A549 (cell line): ENCODE data around the gene NLN. TPM values are rescaled to one million over a fixed set of nuclear protein-coding genes. Genes with fewer than 3 reads are reported as not detected.

Experiments
- ATAC-seq, 2 experiments: fragments of 200-7000 bp in 1 of 2; fragments of >200 bp in 1 of 2; cut with Nextera tagmentation in 1 of 2; cut with Tn5 transposase in 1 of 2; 3 replicates each; pipeline versions ENCODE4 v1.8.0 to v1.9.1; 2018 to 2020; ENCODE audit warnings: mild to moderate bottlenecking in 1 of 2, moderate library complexity in 1 of 2
- CTCF ChIA-PET: fragments of 300-600 bp; sonication (Branson Sonifier 250); formaldehyde crosslinking; extraction: SDS; loops from one replicate; lab custom pipeline; 2021; ENCODE audit warnings: antibody characterized with exemption, inconsistent platforms; lab: Yijun Ruan, JAX
- POLR2A ChIA-PET: fragments of 350-600 bp; formaldehyde crosslinking; extraction: SDS; loops from one replicate; lab custom pipeline; 2021; ENCODE audit warnings: antibody characterized with exemption, inconsistent platforms; lab: Yijun Ruan, JAX
- DNase-seq, 2 experiments: peaks; one replicate each; pipeline versions ENCODE4 v3.0.0 to v3.0.0-alpha.2; 2011 to 2016; ENCODE audit warnings: low read depth in 1 of 2, low spot score in 1 of 2
- FAIRE-seq: peaks from 2 replicates; lab custom pipeline; 2011; peaks lifted over from hg19 to GRCh38; lab: Jason Lieb, UNC
- H3K27ac ChIP-seq, 2 experiments: fragments of >200 bp; sonication (Bioruptor Twin); formaldehyde crosslinking; 3 replicates each; pipeline ENCODE4 v1.5.1; 2016 to 2017
- H3K4me1 ChIP-seq: fragments of >200 bp; sonication (Bioruptor Twin); formaldehyde crosslinking; 3 replicates; pipeline ENCODE4 v1.6.1; 2016
- H3K4me2 ChIP-seq: fragments of >200 bp; sonication (Bioruptor Twin); formaldehyde crosslinking; 3 replicates; pipeline ENCODE4 v1.6.1; 2016
- H3K4me3 ChIP-seq: fragments of >200 bp; sonication (Bioruptor Twin); formaldehyde crosslinking; 3 replicates; pipeline ENCODE4 v1.5.1; 2016
- H3K9me3 ChIP-seq: fragments of >200 bp; sonication (Bioruptor Twin); formaldehyde crosslinking; 3 replicates; pipeline ENCODE4 v1.6.1; 2016
- BHLHE40 ChIP-seq: IDR thresholded peaks from 2 replicates; pipeline ENCODE4 v1.6.1; 2012; ENCODE audit warnings: low read depth, low read length, inconsistent platforms
- CBX2 ChIP-seq: fragments of 200-600 bp; sonication (generic); IDR thresholded peaks from 2 replicates; pipeline ENCODE4 v1.6.1; 2016; ENCODE audit warnings: low read depth, mild to moderate bottlenecking, borderline replicate concordance
- CBX8 ChIP-seq: fragments of 200-600 bp; sonication (generic); IDR thresholded peaks from 2 replicates; pipeline ENCODE4 v1.6.1; 2016
- EHF ChIP-seq: fragments of 250-450 bp; sonication (Bioruptor Pico); IDR thresholded peaks from 2 replicates; pipeline ENCODE4 v1.5.0; 2020; ENCODE audit warnings: mild to moderate bottlenecking
- EHMT2 ChIP-seq: fragments of 200-600 bp; sonication (generic); IDR thresholded peaks from 2 replicates; pipeline ENCODE4 v1.6.1; 2016; ENCODE audit warnings: antibody characterized with exemption, low read depth, mild to moderate bottlenecking, moderate library complexity
- ESRRA ChIP-seq: fragments of 150-350 bp; IDR thresholded peaks from 2 replicates; pipeline ENCODE4 v1.6.1; 2014; ENCODE audit warnings: mild to moderate bottlenecking, low read length, borderline replicate concordance
- FOXS1 ChIP-seq: fragments of 250-450 bp; sonication (Bioruptor Pico); IDR thresholded peaks from 2 replicates; pipeline ENCODE4 v1.5.0; 2020; ENCODE audit warnings: mild to moderate bottlenecking, moderate library complexity
- HOXA7 ChIP-seq: fragments of 250-450 bp; sonication (Bioruptor Pico); IDR thresholded peaks from 2 replicates; pipeline ENCODE4 v1.5.0; 2020; ENCODE audit warnings: mild to moderate bottlenecking, moderate library complexity
- JUNB ChIP-seq: fragments of >200 bp; sonication (Bioruptor Twin); formaldehyde crosslinking; IDR thresholded peaks from 2 replicates; pipeline ENCODE4 v1.6.1; 2016
- MAFK ChIP-seq: fragments of 450-650 bp; IDR thresholded peaks from 2 replicates; pipeline ENCODE4 v1.6.1; 2014; ENCODE audit not compliant: partially characterized antibody
- MYC ChIP-seq: IDR thresholded peaks from 2 replicates; pipeline ENCODE4 v1.6.1; 2012; ENCODE audit warnings: mild to moderate bottlenecking, inconsistent platforms, low read length, improper control_type of control experiment, borderline replicate concordance
- NFE2L2 ChIP-seq: fragments of 150-350 bp; conservative IDR thresholded peaks from 2 replicates; pipeline ENCODE4 v1.6.1; 2014; ENCODE audit warnings: low read length
- NPAS2 ChIP-seq: fragments of 250-450 bp; sonication (Bioruptor Pico); IDR thresholded peaks from 2 replicates; pipeline ENCODE4 v1.8.0; 2022; ENCODE audit warnings: mild to moderate bottlenecking, moderate library complexity, borderline replicate concordance
- PHF8 ChIP-seq: fragments of 200-600 bp; sonication (generic); IDR thresholded peaks from 2 replicates; pipeline ENCODE4 v1.6.1; 2016; ENCODE audit warnings: low read depth, mild to moderate bottlenecking, antibody characterized with exemption, moderate library complexity, borderline replicate concordance
- RAD21 ChIP-seq, 2 experiments: fragments of >200 bp in 1 of 2; sonication (Bioruptor Twin) in 1 of 2; formaldehyde crosslinking in 1 of 2; IDR thresholded peaks in 1 of 2; conservative IDR thresholded peaks in 1 of 2; 2 replicates in 1 of 2; 3 replicates in 1 of 2; pipeline ENCODE4 v1.6.1; 2012 to 2018; ENCODE audit warnings: inconsistent platforms in 1 of 2
- RFX5 ChIP-seq: fragments of 450-650 bp; IDR thresholded peaks from 2 replicates; pipeline ENCODE4 v1.7.1; 2014; ENCODE audit warnings: antibody characterized with exemption, mild to moderate bottlenecking, moderate library complexity
- RNF2 ChIP-seq: fragments of 200-600 bp; sonication (generic); IDR thresholded peaks from 2 replicates; pipeline ENCODE4 v1.6.1; 2016; ENCODE audit warnings: low read depth, mild to moderate bottlenecking, antibody characterized with exemption, moderate library complexity, borderline replicate concordance
- SMC3 ChIP-seq: fragments of >200 bp; sonication (Bioruptor Twin); formaldehyde crosslinking; IDR thresholded peaks from 3 replicates; pipeline ENCODE4 v1.6.1; 2018; ENCODE audit warnings: inconsistent platforms
- SREBF2 ChIP-seq: fragments of 450-650 bp; IDR thresholded peaks from 2 replicates; pipeline ENCODE4 v1.6.1; 2014; ENCODE audit warnings: mild to moderate bottlenecking, moderate library complexity
- ZC3H11A ChIP-seq: fragments of 450-650 bp; IDR thresholded peaks from 2 replicates; pipeline ENCODE4 v1.6.1; 2014; ENCODE audit warnings: antibody characterized with exemption, mild to moderate bottlenecking
- ZNF302 ChIP-seq: fragments of 250-450 bp; sonication (Bioruptor Pico); IDR thresholded peaks from 2 replicates; pipeline ENCODE4 v1.9.0; 2021; ENCODE audit warnings: inconsistent platforms, mild to moderate bottlenecking, moderate library complexity
- ZSCAN20 ChIP-seq: fragments of 250-450 bp; sonication (Bioruptor Pico); IDR thresholded peaks from 2 replicates; pipeline ENCODE4 v1.8.0; 2022; ENCODE audit warnings: mild to moderate bottlenecking, moderate library complexity
- WGBS: methylation state at CpG from one replicate; pipeline ENCODE4 v1.1.6; 2017; ENCODE audit errors: missing lambda C conversion rate; 5-methylcytosine and 5-hydroxymethylcytosine counted together
- polyA plus RNA-seq, 4 experiments: library from polyadenylated mRNA; depleted of rRNA in 3 of 4; stranded (reverse); fragments of >200 nt; fragmentation: RNase III in 1 of 4; extraction: RNeasy Plus Mini Kit Qiagen cat#74134 plus additional on column Dnase treatment in 1 of 4; gene quantifications; 2 replicates in 3 of 4; 3 replicates in 1 of 4; pipeline ENCODE4 v1.2.3, GENCODE V29; 2011 to 2017
- TF ChIP-seq, protein P1 (sequence below): fragments of >200 bp; sonication (Bioruptor Twin); formaldehyde crosslinking; IDR thresholded peaks from 2 replicates; pipeline ENCODE4 v1.6.1; 2016
- TF ChIP-seq, protein P2 (sequence below): fragments of >200 bp; sonication (Bioruptor Twin); formaldehyde crosslinking; IDR thresholded peaks from 3 replicates; pipeline ENCODE4 v1.5.1; 2016
- TF ChIP-seq, protein P3 (sequence below): fragments of 450-650 bp; IDR thresholded peaks from 2 replicates; pipeline ENCODE4 v1.6.1; 2014; ENCODE audit warnings: antibody characterized with exemption
- TF ChIP-seq, protein P4 (sequence below): fragments of 200-600 bp; sonication (generic); IDR thresholded peaks from 2 replicates; pipeline ENCODE4 v1.6.1; 2016; ENCODE audit warnings: antibody characterized with exemption, mild to moderate bottlenecking, moderate library complexity

The NLN gene
- polyA plus RNA-seq, 2 of the 4 experiments (the other 2 are of a cell fraction), result 69.3 to 88.9 TPM

DNA sequence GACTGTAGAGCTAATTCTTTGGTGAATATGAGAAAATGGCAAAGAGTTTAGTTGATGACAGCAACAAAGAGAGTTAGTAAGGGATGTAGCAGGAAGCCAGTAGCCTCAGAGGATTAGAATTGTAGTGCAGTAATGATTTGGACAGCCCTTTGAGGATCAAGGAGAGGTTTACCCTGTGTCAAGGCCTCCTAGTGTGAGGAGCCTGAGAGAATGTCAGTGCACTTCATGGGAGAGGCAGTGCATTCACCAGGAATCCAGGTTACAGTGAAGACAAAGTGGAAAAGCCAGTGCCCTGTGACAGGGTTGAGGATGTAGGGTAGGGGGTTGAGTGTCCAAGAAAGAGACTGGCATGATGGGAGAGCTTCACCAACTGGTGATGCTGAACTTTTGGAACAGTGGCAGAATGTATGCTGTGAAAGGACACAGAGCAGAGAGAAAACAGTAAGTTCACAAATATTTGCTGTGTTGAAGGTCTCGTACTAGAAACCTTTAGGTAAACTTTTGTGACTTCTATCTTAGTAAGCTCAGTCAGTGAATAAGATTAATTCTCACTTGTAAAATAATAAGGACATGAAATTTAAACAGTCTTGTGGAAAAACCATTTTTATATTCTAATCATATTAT is 27.3 kb downstream of the NLN start:
- Histone ChIP-seq H3K4me2 (peak overlapping the region; percentile 58; the same call in 2 of the 3 replicates), H3K4me1 (peaks cover 29% of the 10 kb centered on the region), H3K27ac (no peak overlapping the region), H3K9me3 (no peaks in the 10 kb centered on the region), H3K4me3 (no peak overlapping the region)
- ChIA-PET CTCF (interaction anchor here (0.6 kb wide), 1 partner anchor 374 kb away, joined by 3 read pairs; no protein-coding TSS in a partner anchor), POLR2A (interaction anchor here (1.6 kb wide), 1 partner anchor 177 kb away, joined by 3 read pairs; the partner anchor contains the start of gene ERBIN)
- DNase-seq, result no peak
- TF ChIP-seq, protein P1, sequence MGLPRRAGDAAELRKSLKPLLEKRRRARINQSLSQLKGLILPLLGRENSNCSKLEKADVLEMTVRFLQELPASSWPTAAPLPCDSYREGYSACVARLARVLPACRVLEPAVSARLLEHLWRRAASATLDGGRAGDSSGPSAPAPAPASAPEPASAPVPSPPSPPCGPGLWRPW, result no peak
- TF ChIP-seq HOXA7 (CRISPR knock-in tag) (no peak), EHF (CRISPR knock-in tag) (no peak), ZNF302 (CRISPR knock-in tag) (no peak), JUNB (no peak), CBX8 (no peak), EHMT2 (no peak), RFX5 (no peak), BHLHE40 (no peak), NFE2L2 (no peak), SMC3 (no peak), PHF8 (no peak), SREBF2 (no peak)
- TF ChIP-seq, protein P2, sequence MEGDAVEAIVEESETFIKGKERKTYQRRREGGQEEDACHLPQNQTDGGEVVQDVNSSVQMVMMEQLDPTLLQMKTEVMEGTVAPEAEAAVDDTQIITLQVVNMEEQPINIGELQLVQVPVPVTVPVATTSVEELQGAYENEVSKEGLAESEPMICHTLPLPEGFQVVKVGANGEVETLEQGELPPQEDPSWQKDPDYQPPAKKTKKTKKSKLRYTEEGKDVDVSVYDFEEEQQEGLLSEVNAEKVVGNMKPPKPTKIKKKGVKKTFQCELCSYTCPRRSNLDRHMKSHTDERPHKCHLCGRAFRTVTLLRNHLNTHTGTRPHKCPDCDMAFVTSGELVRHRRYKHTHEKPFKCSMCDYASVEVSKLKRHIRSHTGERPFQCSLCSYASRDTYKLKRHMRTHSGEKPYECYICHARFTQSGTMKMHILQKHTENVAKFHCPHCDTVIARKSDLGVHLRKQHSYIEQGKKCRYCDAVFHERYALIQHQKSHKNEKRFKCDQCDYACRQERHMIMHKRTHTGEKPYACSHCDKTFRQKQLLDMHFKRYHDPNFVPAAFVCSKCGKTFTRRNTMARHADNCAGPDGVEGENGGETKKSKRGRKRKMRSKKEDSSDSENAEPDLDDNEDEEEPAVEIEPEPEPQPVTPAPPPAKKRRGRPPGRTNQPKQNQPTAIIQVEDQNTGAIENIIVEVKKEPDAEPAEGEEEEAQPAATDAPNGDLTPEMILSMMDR, result no peak
- no peak for FAIRE-seq
- peak in 1 of 2 experiments; percentile 25; a peak in 1 of 6 replicates for ATAC-seq
- 76% methylated on average over 1 of the region's 1 CpG for WGBS

DNA sequence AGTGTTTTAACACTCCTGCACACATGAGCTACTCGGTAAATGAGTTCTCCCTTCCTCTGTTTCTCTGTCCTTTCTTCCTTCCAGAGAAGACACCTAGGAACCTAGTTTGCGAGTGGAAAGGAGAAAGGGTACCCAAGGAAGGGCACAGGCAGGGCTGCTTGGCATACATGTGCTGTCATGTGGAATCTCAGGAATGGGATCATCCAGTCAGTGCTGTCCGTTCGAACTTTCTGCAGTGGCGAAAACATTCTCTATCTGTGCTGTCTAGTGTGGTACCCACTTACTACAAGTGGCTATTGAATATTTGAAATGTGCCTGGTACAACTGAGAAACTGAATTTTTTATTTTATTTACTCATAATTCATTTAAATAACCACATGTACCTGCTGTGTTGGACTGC is 28.0 kb downstream of the NLN start:
- CTCF ChIA-PET, result interaction anchor here (3.9 kb wide), 1 partner anchor 8 kb away, joined by 14 read pairs; no protein-coding TSS in a partner anchor
- FAIRE-seq (no peak), ATAC-seq (peak in 1 of 2 experiments; percentile 56; a peak in 2 of 6 replicates), DNase-seq (no peak)
- 74% methylated on average over 5 of the region's 5 CpGs for WGBS
- TF ChIP-seq, protein P3, sequence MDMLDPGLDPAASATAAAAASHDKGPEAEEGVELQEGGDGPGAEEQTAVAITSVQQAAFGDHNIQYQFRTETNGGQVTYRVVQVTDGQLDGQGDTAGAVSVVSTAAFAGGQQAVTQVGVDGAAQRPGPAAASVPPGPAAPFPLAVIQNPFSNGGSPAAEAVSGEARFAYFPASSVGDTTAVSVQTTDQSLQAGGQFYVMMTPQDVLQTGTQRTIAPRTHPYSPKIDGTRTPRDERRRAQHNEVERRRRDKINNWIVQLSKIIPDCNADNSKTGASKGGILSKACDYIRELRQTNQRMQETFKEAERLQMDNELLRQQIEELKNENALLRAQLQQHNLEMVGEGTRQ, result no peak
- TF ChIP-seq EHMT2, result no peak
- TF ChIP-seq ZSCAN20, result no peak
- no peak for TF ChIP-seq ZC3H11A
- no peak for TF ChIP-seq CBX2
- no peak for TF ChIP-seq RFX5
- no peak for TF ChIP-seq MAFK
- TF ChIP-seq NPAS2 (CRISPR knock-in tag), result no peak
- TF ChIP-seq ESRRA, result no peak
- no peak for TF ChIP-seq PHF8
- TF ChIP-seq MYC, result no peak
- no peak for TF ChIP-seq FOXS1 (CRISPR knock-in tag)
- no peak for TF ChIP-seq RAD21 (conservative IDR thresholded peaks at IDR 0.05 in 1 of 2, IDR thresholded peaks at IDR 0.05 in 1 of 2)
- no peak for TF ChIP-seq SMC3
- no peak for TF ChIP-seq RNF2
- TF ChIP-seq, protein P4, sequence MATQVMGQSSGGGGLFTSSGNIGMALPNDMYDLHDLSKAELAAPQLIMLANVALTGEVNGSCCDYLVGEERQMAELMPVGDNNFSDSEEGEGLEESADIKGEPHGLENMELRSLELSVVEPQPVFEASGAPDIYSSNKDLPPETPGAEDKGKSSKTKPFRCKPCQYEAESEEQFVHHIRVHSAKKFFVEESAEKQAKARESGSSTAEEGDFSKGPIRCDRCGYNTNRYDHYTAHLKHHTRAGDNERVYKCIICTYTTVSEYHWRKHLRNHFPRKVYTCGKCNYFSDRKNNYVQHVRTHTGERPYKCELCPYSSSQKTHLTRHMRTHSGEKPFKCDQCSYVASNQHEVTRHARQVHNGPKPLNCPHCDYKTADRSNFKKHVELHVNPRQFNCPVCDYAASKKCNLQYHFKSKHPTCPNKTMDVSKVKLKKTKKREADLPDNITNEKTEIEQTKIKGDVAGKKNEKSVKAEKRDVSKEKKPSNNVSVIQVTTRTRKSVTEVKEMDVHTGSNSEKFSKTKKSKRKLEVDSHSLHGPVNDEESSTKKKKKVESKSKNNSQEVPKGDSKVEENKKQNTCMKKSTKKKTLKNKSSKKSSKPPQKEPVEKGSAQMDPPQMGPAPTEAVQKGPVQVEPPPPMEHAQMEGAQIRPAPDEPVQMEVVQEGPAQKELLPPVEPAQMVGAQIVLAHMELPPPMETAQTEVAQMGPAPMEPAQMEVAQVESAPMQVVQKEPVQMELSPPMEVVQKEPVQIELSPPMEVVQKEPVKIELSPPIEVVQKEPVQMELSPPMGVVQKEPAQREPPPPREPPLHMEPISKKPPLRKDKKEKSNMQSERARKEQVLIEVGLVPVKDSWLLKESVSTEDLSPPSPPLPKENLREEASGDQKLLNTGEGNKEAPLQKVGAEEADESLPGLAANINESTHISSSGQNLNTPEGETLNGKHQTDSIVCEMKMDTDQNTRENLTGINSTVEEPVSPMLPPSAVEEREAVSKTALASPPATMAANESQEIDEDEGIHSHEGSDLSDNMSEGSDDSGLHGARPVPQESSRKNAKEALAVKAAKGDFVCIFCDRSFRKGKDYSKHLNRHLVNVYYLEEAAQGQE, result no peak
- H3K27ac ChIP-seq, result peak overlapping the region; percentile 1 to 41; a peak in 2 of 6 replicates
- H3K4me1 ChIP-seq, result peaks cover 29% of the 10 kb centered on the region
- H3K9me3 ChIP-seq, result no peaks in the 10 kb centered on the region
- H3K4me3 ChIP-seq, result no peak overlapping the region
- POLR2A ChIA-PET, result interaction anchor here (1.6 kb wide), 1 partner anchor 177 kb away, joined by 3 read pairs; the partner anchor contains the start of gene ERBIN
- peak overlapping the region; percentile 58; the same call in 2 of the 3 replicates for H3K4me2 ChIP-seq
